Keratinocyte (primary cell): ENCODE data around the gene FTO.

Experiments used
- EZH2 ChIP-seq: IDR thresholded peaks from one replicate; pipeline ENCODE4 v1.6.1; 2012; ENCODE audit warnings: inconsistent platforms, mild to moderate bottlenecking, low read length, moderate library complexity
- TF ChIP-seq, protein P1 (sequence below), 3 experiments: IDR thresholded peaks in 1 of 3; conservative IDR thresholded peaks in 1 of 3; optimal IDR thresholded peaks in 1 of 3; 2 replicates in 2 of 3; 3 replicates in 1 of 3; pipeline versions ENCODE3 to v1.5.1; 2011; ENCODE audit warnings: low read length in 3 of 3, mild to moderate bottlenecking in 3 of 3, moderate library complexity in 2 of 3, control low read depth in 1 of 3, inconsistent platforms in 1 of 3; ENCODE audit not compliant: insufficient read depth in 2 of 3; ENCODE audit errors: extremely low read depth in 1 of 3

DNA sequence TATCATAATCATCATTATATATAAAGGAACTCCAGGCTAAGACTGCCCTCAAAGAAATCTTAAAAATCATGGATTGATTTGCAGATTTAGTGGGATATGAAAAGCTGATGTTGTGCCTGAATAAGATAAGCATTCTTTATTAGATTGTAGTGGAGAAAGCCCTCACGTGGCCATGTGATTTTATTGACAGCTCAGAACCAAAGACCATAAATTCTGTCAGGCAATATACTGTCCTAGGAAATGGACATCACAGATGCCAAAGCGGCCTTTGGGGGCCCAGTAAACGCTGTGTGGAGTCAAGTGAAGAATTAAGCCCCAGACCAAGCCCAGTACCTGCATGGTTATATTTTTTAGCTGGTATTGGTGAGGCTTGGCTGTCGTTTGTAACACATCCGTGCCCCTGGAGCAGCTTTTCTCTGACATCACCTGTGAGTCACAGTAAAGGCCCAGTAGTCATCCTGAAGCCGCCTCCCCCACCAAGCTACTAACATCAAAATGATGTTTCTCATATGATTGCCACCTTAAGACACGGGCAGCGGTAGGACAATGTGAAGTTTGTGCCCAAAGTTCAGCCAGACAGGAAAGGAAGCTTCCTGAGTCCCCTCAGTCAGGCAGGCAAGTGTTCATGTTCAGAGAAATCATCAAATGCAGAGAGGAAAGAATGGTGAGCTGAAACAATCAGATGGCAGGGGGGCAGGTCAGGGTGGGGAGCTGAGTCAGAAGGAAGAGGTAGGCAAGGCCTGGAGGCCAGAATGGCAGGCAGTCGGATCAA is 373.3 kb downstream of the FTO start:
- TF ChIP-seq, protein P1, sequence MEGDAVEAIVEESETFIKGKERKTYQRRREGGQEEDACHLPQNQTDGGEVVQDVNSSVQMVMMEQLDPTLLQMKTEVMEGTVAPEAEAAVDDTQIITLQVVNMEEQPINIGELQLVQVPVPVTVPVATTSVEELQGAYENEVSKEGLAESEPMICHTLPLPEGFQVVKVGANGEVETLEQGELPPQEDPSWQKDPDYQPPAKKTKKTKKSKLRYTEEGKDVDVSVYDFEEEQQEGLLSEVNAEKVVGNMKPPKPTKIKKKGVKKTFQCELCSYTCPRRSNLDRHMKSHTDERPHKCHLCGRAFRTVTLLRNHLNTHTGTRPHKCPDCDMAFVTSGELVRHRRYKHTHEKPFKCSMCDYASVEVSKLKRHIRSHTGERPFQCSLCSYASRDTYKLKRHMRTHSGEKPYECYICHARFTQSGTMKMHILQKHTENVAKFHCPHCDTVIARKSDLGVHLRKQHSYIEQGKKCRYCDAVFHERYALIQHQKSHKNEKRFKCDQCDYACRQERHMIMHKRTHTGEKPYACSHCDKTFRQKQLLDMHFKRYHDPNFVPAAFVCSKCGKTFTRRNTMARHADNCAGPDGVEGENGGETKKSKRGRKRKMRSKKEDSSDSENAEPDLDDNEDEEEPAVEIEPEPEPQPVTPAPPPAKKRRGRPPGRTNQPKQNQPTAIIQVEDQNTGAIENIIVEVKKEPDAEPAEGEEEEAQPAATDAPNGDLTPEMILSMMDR (optimal IDR thresholded peaks at IDR 0.05 in 1 of 3, IDR thresholded peaks at IDR 0.05 in 1 of 3, conservative IDR thresholded peaks at IDR 0.05 in 1 of 3; ENCODE audit: extremely low read depth in 1 of 3, insufficient read depth in 2 of 3, low read length in 3 of 3) = no peak
- no peak for TF ChIP-seq EZH2
